ENCODE results near the gene VARS2.

Gene VARS2

GRCh38 chr6:30885481-30885998, 28.5 kb upstream of the VARS2 start:
- H3K4me3 ChIP-seq (ENCODE audit: low read depth, low read length) = no peak overlapping the region
- TF ChIP-seq POLR2A (IDR thresholded peaks at IDR 0.05; ENCODE audit: extremely low read depth, insufficient read length) (no peak), MYC (IDR thresholded peaks at IDR 0.05; ENCODE audit: low read depth, low read length) (no peak), MAX (IDR thresholded peaks at IDR 0.05; ENCODE audit: low read depth, low read length) (no peak), CTCF (IDR thresholded peaks at IDR 0.05; ENCODE audit: low read depth, low read length) (no peak)
- DNase-seq (ENCODE audit: low read depth) = no peak

- no peak for TF ChIP-seq POLR2A (IDR thresholded peaks at IDR 0.05; ENCODE audit: extremely low read depth, insufficient read length)
- TF ChIP-seq CTCF (IDR thresholded peaks at IDR 0.05; ENCODE audit: low read depth, low read length) = no peak
- TF ChIP-seq MAX (IDR thresholded peaks at IDR 0.05; ENCODE audit: low read depth, low read length) = no peak
- no peak for TF ChIP-seq MYC (IDR thresholded peaks at IDR 0.05; ENCODE audit: low read depth, low read length)
- no peak overlapping the region for H3K4me3 ChIP-seq (ENCODE audit: low read depth, low read length)
- peak; percentile 49 for DNase-seq (ENCODE audit: low read depth)
These were observed 27.8 kb upstream of the VARS2 start for GRCh38 chr6:30885999-30886896.

GRCh38 chr6:30886897-30887255, 27.2 kb upstream of the VARS2 start:
- H3K4me3 ChIP-seq (ENCODE audit: low read depth, low read length) = no peak overlapping the region
- TF ChIP-seq MYC (IDR thresholded peaks at IDR 0.05; ENCODE audit: low read depth, low read length) = no peak
- DNase-seq (ENCODE audit: low read depth) = no peak

DNA sequence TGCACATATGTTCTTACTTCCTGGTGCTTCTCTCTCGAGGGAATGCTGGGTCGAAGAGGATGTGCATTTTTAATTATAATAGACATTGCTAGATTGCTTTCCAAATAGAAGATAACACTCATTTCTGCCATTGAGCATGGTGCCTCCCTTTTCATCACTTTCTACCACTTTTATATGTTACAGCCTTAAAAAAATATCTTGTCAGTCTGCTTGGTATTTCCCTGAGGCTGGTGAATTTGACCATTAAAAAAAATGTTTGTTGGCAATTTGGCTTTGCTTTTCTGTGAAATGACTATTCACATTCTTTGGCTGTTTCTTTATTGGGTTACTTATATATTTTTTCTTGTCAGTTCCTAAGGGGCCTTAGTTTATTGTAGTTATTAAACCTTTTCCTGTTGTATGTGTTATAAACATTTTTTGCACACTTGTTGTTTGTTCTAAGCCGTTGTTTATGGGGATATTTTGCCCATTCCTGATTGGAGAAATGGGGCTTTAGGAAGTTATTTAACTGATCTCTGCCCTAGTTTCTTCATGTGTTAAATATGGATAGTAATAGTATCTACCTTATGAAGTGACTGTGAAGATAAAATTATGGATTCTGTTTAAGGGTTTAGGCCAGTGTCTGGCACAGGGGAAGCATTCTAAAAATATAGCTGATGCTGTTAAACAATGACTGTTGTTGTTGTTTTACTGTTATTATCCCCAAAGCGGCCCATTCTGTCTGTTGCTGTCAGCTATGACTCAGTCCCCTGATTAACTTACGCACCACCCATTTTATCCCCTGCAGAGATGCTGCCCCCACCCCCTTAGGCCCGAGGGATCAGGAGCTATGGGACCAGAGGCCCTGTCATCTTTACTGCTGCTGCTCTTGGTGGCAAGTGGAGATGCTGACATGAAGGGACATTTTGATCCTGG, 25.9 kb upstream of the VARS2 start:
- DNase-seq (ENCODE audit: low read depth) = no peak
- TF ChIP-seq MAX (IDR thresholded peaks at IDR 0.05; ENCODE audit: low read depth, low read length) (no peak), CTCF (IDR thresholded peaks at IDR 0.05; ENCODE audit: low read depth, low read length) (no peak), POLR2A (IDR thresholded peaks at IDR 0.05; ENCODE audit: extremely low read depth, insufficient read length) (no peak), MYC (IDR thresholded peaks at IDR 0.05; ENCODE audit: low read depth, low read length) (no peak)

DNA sequence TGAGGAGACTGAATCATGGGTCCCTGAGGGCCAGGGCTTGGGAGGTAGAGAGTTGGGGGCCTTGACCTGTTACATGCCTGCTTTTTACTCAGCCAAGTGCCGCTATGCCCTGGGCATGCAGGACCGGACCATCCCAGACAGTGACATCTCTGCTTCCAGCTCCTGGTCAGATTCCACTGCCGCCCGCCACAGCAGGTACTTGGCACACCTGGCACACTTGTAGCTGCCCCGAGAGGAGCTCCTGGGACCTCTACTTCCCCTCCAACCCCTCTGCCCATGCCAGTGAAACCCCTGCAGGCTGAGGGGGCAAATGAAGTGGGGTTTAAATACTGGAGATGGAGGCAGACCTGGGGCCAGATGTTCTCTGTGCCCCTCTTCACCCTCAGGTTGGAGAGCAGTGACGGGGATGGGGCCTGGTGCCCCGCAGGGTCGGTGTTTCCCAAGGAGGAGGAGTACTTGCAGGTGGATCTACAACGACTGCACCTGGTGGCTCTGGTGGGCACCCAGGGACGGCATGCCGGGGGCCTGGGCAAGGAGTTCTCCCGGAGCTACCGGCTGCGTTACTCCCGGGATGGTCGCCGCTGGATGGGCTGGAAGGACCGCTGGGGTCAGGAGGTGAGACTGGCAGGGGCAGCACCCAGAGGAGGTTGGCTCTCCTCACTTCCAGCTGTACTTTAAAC, 25.1 kb upstream of the VARS2 start:
- H3K4me3 ChIP-seq (ENCODE audit: low read depth, low read length) = no peak overlapping the region
- TF ChIP-seq CTCF (IDR thresholded peaks at IDR 0.05; ENCODE audit: low read depth, low read length) = no peak
- TF ChIP-seq MYC (IDR thresholded peaks at IDR 0.05; ENCODE audit: low read depth, low read length) = no peak
- no peak for TF ChIP-seq POLR2A (IDR thresholded peaks at IDR 0.05; ENCODE audit: extremely low read depth, insufficient read length)
- no peak for TF ChIP-seq MAX (IDR thresholded peaks at IDR 0.05; ENCODE audit: low read depth, low read length)
- DNase-seq (ENCODE audit: low read depth) = no peak

More for the DNA sequence above, 25.9 kb upstream of the VARS2 start:
- H3K4me3 ChIP-seq (ENCODE audit: low read depth, low read length) = no peak overlapping the region

All from NB4 (cell line).